ENCODE measurements around the gene SWAP70.

Gene SWAP70

GRCh38 chr11:9755561-9756185 is 91.8 kb downstream of the SWAP70 start:
- no peak for DNase-seq

GRCh38 chr11:9756461-9756860 is 92.6 kb downstream of the SWAP70 start:
- no peak for DNase-seq

- no peak for DNase-seq
These were observed 93.0 kb downstream of the SWAP70 start for GRCh38 chr11:9756878-9757277.

GRCh38 chr11:9757809-9758636 is 94.1 kb downstream of the SWAP70 start:
- peak; percentile 44 for DNase-seq

GRCh38 chr11:9758637-9759518 is 95.0 kb downstream of the SWAP70 start:
- peak; percentile 26 for DNase-seq

- DNase-seq = peak; percentile 45
These were observed 95.8 kb downstream of the SWAP70 start for GRCh38 chr11:9759519-9760192.

- no peak for DNase-seq
These were observed 96.3 kb downstream of the SWAP70 start for GRCh38 chr11:9760193-9760575.

GRCh38 chr11:9761441-9761945 is 97.6 kb downstream of the SWAP70 start:
- DNase-seq = no peak

- no peak for DNase-seq
These were observed 98.7 kb downstream of the SWAP70 start for GRCh38 chr11:9762531-9762930.

GRCh38 chr11:9763301-9763700 is 99.4 kb downstream of the SWAP70 start:
- DNase-seq = no peak

- DNase-seq = peak; percentile 13
These were observed 101.6 kb downstream of the SWAP70 start for GRCh38 chr11:9765320-9766101.

GRCh38 chr11:9769621-9770020 is 105.7 kb downstream of the SWAP70 start:
- DNase-seq = no peak

- DNase-seq = no peak
These were observed 107.2 kb downstream of the SWAP70 start for GRCh38 chr11:9771071-9771511.

- no peak for DNase-seq
These were observed 108.3 kb downstream of the SWAP70 start for GRCh38 chr11:9772218-9772617.

GRCh38 chr11:9773524-9773923 is 109.6 kb downstream of the SWAP70 start:
- DNase-seq = no peak

GRCh38 chr11:9774109-9774508 is 110.2 kb downstream of the SWAP70 start:
- DNase-seq = no peak

GRCh38 chr11:9774591-9775397 is 110.9 kb downstream of the SWAP70 start:
- DNase-seq = no peak

- DNase-seq = no peak
These were observed 111.5 kb downstream of the SWAP70 start for GRCh38 chr11:9775398-9775779.

- no peak for DNase-seq
These were observed 112.3 kb downstream of the SWAP70 start for GRCh38 chr11:9776203-9776602.

- no peak for DNase-seq
These were observed 113.2 kb downstream of the SWAP70 start for GRCh38 chr11:9777066-9777465.

GRCh38 chr11:9777525-9777924 is 113.6 kb downstream of the SWAP70 start:
- no peak for DNase-seq

Data from NCI-H510A (cell line).